Measurements from ENCODE around the gene MZB1.
"Not testable (repeated sequence)": the region's sequence is repeated elsewhere in the genome, so short reads cannot be mapped to it uniquely, and the experiment has no call there.

Gene MZB1

DNA sequence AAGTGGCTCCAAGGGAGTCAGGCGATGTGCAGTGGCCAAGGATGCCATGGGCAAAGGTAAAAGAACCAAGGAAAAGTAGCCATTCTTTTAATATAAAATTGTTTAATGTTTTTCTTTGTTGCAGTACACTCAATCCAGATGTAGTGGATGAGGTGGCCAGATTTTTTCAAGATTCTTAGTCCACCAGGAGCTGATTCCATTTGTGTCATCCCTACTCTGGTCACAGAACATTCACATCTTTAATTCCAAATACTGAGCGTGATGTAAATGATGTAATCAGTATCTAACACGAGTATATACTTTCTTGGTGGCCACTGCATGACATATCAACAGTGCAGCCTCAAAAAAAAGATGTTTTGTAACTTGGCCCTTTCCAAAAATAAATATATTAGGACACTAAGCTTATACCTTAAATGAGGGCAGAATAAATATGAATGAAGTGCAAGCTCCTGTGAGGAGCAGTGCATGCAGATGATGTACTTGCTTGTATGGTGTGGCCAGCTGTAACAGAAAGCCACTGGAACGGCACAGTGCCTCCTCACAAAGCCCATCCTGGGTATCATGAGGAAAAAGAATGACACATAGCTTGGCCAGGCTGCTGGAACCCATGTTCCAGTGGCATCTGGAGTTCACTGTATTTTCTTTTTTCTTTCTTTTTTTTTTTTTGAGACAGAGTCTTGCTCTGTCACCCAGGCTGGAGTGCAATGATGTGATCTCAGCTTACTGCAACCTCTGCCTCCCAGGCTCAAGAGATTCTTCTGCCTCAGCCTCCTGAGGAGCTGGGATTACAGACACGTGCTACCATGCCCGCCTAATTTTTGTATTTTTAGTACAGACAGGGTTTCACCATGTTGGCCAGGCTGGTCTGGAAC, 20.6 kb upstream of the MZB1 start:
- DNase-seq: no peak

DNA sequence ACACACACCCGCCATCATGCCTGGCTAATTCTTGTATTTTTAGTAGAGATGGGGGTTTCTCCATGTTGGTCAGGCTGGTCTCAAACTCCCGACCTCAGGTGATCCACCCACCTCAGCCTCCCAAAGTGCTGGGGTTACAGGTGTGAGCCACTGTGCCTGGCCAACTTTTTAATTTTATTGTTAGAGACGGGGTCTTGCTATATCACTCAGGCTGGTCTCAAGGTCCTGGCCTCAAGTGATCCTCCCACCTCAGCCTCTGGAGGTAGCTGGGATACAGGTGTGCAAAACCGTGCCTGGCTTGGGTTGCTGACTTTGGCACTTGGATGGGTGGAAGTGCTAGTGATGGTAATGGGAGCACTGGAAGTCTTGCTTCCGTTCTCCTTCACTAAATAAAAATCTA, 19.4 kb upstream of the MZB1 start:
- not testable (repeated sequence) for DNase-seq

DNA sequence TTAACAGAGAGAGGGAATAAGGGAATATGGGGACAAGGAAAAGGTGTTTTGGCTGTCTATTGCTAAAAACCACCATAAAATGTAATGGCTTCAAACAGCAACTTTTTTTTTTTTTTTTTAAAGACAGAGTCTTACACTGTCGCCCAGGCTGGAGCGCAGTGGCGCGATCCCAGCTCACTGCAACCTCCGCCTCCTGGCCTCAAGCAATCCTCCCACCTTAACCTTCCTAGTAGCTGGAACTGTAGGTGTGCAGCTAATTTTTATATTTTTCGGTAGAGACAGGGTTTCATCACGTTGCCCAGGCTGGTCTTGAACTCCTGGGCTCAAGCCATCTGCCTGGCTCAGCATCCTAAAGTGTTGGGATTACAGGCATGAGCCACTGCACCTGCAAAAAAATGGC, 18.5 kb upstream of the MZB1 start:
- no peak for DNase-seq

DNA sequence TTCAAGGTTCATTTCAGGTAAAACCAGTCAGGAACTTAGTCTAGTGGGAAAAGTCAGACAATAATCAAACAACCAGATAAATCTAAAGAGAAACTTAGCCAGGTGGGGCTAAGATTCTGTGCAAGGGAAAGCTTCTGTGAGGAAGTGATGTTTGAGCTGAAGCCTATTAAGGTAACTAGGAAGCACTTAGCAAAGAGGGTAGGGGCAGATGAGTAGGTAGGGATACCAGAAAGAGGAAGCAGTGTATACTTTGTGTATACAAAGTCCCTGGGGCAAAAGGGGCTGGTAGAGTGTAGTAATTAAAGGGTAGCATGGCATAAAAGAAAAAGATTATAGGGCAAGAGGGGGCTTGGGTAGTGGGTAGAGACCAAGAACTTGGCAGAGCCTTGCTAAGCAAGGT, 17.8 kb upstream of the MZB1 start:
- DNase-seq: no peak

DNA sequence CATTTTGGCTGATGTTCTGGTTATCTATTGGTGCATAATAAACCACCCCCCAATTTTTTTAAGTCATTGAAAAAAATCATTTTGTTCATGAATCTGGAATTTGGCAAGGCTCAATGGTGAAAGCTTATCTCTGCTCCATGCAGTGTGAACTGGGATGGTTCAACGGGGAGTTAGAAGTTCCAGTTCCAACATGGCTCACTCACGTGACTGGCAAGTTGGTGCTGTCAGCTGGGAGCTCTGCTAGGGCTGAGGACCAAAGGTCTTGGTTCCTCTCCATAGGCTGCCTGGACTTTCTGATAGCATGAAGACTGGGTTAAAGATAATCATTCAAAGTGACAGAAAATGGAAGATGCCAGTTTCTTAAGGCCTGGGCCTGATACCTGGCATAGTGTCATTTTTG, 17.2 kb upstream of the MZB1 start:
- no peak for DNase-seq

DNA sequence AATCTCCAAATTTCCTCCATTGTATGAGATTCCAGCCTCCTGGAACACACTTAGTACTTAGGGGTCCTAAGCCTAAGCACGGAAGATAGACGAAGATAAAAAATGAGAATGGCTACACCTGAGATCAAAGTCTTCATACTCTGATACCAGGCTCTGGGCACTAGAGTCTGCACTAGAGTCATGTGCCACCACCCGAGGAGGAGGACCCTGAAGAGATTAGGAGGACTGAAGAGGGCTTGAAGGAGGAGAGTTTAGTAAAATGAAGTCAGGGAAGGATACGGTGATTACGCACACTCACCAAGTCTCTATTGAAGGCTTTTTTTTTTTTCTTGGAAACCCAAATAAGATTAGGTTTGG, 14.7 kb upstream of the MZB1 start:
- DNase-seq: no peak

DNA sequence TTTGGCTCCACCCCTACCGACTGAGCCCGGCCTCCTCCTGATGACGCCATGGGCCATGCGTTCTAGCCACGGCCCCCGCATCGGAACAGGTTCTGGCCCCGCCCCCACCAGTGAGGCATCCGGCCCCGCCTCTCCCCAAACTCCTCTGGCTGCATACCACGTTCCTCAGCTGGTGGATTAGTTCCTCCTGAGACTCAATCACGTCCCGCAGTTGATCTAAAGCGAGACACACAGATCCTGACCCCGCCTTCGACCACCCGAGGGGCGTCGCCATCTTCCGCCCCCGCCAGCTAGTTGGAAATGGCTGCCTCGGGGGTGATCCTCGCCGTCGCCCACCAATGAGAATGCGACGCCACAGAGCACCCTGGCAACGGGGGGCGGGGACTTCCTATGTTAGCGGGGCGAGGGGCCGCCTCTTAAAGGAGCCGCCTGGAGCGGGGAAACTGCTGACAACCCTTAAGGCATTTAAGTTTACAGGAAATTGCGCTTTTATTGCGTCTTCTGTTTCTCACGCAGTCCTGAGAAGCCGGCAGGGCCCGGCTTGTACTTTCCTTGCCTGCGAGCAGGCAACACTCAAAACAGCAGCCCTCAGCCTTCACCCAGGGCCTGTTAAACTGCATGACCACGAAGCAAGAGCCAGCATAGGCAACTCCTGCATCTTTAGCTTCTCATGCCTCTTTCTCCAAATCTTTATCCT, 14.2 kb upstream of the MZB1 start, which contains the start of gene SPATA24:
Gene SPATA24 (minus strand): TSS at position 303 of the 697 bp plus-strand sequence. CDS start 29 bp downstream, at position 274.
- peak; percentile 99 for DNase-seq

DNA sequence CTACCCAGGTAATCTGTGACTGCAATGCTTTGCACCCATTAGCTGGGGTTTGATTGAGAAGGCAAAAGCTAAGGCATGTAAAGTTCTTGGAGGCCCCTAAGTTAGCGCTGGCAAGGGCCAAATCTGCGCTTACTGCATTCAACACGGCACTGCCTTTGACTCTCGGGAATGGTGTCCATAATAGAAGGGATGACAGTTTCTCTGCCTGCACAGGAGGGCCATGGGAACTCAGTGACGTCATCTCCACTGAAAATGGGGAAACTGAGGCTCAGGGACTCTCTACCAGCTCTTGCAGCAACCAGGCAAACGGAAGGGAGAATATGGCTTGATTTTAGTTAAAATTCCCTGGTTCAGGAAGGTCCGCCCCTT, 13.7 kb upstream of the MZB1 start:
- DNase-seq: no peak

DNA sequence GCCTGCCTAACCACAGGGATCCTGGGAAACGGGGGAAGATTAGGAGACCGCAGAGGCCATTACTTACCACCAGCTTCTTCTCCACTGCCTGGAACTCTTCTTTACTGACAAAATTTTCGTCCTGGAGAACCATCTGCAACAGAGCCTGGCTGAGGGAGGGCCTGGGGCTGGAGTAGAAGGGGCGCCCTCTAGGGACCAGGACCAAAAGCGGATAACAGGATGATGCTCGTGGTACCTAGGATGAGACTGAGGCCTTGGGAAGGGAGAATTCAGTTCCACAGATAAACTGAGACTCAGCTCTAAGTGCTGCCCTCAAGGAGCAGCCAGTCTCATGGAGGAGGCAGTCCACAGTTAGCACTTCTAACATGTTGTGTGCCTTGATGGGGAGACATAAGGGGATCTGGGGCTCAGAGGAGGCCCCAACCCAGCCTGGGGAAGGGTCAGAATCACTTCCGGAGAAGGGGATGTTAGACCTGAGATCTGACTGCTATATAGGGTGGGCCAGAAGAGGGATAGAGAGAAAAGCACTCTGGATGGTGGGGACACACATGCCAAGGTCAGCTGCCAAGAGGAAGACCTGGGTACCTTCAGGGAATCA, 12.9 kb upstream of the MZB1 start:
- no peak for DNase-seq

DNA sequence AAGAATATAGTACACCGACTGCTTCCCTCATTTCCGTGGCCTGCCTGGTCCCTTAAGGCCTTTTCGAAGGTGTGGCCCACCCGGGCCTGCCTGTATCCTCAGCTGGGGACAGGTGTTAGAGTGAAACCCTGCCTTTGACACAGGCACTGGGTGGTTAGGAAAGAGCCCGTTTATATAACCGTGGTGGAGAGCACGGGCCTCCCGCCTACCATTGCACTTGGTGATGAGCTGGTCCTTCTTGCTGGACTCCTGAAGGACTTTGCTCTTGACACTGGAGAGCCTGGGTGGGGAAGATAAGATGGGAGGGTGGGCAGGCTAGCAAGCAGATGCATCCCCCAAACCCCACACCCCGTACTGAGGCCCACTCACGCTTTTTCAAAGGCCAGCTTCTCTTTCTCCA, 11.8 kb upstream of the MZB1 start:
- DNase-seq: no peak

DNA sequence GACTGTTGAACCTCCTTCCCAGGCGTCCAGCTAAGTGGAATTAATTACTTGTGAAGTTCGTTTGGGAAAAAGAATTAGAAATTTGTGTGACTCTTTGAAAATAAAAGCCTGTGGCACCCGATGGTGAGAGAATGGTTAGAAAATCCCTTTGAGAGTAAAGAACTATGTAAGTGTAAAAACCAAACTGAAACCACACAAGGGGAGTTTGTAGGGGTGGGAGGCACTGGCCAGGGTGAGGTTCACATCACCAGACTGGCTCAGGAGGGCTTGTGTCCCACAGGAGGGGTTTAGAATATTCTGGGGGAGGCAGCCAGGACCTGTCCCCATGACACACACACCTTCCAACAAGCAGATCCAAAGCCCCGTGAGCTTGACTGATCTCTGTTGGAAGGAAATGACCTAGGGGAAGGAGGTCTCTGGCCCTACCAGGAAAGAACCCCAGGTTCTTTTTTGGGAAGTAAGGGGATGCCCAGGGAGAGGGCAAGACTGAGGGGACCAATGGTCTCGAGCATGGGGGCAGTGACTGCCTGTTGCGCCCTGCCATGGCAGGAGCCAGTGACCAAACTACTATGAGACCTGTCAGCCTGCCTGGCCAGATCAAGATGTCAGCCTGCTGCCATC, 9.9 kb upstream of the MZB1 start:
- DNase-seq: no peak

DNA sequence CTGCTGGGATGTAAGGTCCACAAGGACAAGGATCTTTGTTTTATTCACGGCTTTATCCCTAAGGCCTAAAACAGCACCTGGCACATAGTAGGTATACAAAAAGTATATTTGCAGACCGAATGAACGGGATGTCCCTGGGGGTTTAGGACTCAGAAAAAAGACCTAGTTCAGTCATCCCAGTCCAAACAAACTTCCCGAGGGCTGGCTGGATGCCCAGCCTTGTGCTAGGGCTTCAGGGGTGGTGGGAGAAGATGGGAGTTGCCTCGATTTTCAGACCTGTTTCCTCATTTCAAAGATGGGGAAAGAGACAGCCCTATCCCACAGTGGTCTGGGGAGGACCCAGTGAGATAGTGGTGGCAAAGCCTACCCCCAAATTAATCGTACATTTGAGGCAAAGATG, 8.2 kb upstream of the MZB1 start:
- DNase-seq: no peak

DNA sequence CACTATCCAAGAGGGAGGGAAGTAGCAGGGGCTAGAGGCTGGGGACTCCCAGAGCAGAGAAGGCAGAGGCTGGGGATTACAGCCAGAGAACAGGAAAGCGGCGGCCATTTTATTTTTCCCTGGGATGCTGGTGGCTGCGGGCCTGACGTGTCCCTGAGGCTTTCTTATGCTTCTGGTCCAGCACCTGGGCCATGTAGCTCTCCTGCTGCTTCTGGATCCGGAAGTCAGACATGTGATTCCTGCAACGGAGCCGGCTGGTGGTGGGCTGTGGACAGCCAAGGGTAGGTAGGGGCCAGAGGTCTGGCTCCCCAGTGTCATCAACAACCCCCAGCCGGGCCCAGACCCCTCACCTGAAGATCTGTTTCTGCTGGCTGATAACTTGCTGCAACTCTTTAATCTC, 7.0 kb upstream of the MZB1 start:
- no peak for DNase-seq

DNA sequence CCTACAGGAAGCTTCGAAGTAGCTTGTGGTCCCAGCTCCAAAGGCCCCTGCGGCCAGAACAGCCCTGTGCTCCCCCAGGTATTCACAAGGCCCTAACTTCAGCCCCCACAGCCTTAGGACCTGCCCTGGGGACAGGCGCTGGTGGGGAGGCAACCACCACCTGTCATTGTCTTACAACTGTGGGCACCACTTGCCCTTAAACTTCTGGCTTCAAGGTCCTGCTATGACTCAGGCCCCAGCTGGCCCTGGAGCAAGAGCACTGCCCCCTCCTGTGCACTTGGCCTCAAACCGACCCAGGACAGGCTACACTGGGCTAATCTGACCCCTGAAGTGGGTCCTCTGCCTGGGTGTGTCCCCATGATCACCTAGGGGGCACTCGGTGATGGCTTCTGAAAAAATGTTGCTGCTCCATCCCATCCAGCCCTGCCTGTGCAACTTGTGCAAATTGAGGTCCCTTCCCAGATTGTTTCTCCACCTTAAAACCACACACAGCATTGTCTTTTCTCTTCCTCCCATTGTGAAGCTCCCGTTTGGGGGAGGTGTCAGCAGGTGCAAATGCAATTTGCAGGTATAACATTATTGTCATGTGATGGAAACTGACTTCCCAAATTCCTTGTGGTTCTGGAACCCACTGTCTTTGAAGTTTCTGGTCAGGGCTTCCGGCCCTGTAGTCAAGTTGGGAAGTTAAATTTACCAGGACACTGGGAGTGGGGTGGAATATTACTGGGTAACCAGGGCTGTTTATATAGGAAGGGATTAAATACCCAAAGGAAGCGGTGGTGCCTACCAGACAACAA, 6.3 kb upstream of the MZB1 start:
- DNase-seq: no peak

DNA sequence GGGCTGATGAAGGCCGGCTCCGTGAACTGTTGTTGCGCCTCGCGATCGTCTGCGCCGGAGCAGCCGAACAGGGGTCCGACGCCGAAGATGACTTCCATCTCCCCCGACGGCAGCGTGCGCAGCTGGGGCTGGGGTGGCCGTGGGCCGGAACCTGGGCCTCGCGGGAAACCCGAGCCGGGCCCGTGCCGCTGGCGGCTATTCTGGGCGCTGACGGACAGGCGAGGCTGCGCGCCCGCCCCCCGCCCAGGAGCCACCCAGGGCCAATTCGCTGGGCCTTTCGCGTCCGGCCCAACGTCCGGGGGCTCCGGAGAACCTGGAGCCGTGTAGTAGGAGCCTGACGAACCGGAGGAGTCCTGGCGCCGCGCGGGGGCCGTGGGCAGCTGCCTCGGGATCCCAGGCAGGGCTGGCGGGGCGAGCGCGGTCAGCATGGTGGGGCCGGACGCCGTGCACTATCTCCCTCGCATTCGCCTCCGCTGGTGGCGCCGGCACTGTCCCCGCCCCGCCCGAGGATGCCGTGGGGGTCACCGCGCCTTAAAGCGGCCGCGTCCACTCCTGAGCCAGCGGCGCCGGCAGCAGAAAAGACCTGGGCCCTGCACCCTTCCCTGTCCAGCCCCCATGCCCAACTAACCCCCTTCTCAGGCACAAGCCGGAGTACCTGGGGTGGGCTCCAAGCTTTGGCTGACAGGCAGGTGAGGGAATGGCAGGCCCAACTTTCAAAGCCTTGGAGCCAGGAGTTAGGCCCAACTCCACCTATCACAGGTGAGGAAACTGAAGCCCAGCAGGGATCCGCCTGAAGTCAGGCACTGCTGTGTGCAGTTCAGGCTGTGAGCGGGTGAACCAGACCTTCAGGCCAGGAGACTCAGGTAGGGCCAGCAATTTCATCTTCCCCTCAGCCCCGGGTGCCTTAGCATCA, 5.2 kb upstream of the MZB1 start, which contains the start of gene PROB1:
Gene PROB1 (minus strand): TSS at position 451 of the 913 bp plus-strand sequence. CDS start 23 bp downstream, at position 428.
- DNase-seq: no peak

DNA sequence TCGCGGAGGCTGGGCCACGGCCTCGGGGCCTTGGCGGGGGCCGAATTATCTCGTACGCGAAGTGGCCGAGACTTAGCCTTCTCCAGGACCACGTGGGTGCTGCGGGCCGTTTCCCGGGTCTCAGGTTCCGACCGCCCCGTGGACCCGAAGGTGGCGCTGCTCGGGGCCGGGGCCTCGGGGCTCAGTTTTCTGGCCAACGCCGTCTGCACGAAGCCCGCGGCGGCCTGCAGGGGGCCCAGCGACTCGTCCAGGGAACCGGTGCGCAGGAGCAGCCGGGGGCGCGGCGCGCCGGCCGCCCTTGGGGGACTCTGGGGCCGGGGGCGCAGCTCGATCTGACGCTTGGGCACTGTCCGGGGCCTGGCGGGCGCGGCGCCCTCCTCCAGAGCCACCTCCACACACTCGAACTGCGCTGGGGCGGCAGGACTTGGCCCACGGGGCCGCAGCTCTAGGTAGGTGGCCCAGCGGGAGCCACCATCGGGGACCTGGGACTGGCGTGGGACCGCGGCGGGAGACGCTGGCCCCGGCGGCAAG, 4.5 kb upstream of the MZB1 start:
- DNase-seq: peak in 1 of 2 donors; percentile 58

DNA sequence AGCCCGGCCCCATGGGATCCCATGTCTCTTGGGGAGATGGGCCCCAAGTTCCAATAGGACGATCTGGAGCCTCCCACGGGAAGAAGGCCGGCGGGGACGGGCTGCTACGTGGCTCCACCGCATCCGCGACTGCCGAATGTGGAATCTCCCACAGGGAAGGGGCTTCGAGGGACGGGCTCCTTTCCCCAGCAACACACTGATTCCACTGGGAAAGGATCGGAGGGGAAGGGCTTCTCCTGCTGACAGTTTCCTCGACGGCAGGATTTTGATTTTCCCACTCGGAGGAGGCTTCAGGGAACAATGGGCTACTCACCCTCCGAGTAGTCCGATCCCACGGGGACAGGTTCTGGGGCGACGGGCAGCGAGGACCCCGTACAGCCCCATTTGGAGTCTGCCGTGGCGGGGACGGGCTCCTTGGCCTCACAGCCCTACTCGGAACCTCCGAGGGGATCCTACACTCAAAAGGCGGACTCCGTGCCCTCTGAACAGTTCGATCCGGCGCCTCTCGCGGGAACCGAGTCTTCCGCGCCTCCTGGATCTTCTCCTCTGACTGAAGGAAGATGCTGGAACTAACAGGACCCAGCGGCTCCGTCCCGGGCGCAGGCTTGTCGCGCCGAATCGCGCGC, 3.9 kb upstream of the MZB1 start:
- no peak for DNase-seq

DNA sequence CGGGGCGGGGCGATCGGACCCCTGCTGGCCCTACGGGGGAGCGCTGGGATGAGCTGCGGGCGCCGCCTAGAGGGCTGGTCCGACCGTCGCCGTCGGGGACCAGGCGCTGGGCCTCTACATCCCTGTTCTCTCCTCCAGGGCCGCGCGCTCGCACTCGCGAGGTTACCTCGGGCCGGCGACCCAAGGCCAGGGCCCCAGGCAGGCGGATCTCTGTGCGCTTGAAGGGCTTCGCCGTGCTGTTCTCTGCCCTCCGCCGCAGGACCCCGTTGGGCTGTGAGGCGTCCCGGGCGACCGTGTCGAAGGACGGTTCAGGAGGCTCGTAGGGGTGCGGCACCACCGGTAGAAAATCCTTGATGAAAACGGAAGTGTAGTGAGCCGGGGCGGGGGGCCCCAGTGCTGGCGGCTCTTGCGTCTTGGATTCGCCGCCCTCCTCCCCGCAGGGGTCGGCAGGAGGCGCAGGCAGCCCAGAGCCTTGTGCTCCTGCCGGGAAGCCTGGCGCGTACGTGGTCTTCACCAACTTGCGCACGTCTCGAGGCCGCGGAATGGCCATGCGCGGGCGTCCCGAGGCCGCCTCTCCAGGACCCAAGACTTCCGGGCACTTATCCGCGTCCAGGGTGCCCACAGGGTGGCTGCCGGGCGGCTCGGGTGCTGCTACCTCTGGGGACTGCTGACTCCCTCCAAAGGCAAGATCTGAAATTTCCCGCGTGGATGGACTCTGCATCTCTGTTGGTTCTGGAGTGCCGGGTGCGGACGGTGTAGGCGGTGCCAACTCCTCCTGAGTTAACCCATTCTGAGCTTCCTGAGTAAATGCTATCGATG, 3.2 kb upstream of the MZB1 start:
- peak; percentile 81 to 87 for DNase-seq

DNA sequence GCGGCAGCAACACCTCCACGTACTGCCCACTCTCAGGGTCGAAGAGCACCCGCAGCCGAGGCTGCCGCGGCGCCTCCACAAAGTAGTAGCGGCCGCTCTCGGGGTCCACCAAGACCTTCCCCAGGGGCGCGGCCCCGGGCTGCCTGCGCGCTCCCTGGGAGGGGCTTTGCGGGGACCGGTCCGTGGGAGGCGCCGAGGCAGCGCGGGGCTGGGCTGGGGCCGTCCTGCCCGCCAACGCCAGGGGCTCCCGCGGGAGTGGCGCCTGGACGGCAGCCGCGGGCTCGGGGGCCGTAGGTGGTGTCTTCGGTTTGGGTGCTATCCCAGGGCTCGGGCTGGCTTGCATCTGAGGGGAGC, 2.6 kb upstream of the MZB1 start:
- no peak for DNase-seq

Measured in stimulated activated CD4-positive, alpha-beta T cell treated with anti-CD3 and anti-CD28 coated beads, Interleukin-2, amount 100 ng/mL, for 24 hours (primary cell).